HG03039 (cell line): ENCODE data around the gene CARD14.

Source experiments
- ATAC-seq: cut with Tn5 transposase; IDR thresholded peaks from one replicate; pipeline ENCODE4 v1.9.1; 2021; ENCODE audit warnings: mild to moderate bottlenecking, moderate library complexity; ENCODE audit not compliant: unreplicated experiment

The CARD14 gene

DNA sequence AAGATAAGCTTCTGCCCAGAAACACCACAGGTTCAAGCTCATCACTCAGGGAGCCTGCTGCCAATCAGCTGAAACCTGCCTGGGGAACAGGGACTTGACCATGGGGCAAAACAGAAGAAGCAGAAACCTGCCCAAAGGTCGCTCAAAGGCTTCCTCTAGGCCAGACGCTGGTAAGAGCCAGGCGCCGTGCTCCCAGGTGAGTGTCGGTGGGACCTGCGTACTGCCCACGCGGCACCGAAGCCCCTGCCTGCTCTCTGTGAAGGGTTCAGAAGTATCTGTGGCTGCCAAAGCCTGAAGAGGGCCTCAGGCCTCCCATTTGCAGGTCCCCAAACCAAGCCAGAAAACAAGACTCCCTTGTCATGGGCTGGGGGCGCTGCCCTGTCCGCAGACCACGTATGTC is 39.9 kb downstream of the CARD14 start:
- no peak for ATAC-seq

DNA sequence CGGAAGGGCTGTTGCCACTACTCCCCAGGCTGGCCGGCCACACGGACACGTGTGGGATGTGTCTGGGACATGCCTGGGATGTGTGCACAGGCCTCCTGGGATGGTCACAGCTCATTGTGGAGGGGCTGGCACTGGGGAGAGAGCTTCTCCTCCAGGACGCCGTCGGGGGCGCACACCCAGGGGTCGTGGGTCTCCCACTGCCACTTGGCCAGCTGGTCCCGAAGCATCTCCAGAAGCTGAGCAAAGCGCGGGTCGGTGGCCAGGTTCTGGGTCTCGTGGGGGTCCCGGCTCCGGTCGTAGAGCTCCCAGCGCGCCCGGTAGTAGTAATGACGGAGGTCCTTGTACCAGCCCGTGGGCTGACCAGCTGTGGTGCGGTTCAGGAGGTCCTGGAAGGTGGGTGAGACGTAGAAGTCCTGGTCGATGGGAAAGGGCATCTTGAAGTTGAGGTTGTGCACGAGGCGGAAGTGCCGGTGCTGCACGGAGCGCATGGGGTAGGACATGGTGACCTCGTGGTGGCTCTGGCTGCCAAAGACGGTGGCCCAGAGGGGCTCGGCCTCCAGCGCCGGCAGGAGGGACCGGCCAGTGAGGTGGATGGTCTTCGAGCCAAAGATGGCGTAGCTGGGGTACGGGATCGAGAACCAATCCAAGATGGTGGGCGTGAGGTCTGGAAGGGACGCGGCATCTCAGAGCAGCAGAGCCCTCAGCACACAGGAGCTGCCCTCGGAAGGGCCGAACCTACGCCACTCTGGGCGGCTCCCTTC is 40.7 kb downstream of the CARD14 start:
- ATAC-seq, result no peak

- ATAC-seq, result no peak
These were observed 42.3 kb downstream of the CARD14 start for GRCh38 chr17:80212109-80212508.

DNA sequence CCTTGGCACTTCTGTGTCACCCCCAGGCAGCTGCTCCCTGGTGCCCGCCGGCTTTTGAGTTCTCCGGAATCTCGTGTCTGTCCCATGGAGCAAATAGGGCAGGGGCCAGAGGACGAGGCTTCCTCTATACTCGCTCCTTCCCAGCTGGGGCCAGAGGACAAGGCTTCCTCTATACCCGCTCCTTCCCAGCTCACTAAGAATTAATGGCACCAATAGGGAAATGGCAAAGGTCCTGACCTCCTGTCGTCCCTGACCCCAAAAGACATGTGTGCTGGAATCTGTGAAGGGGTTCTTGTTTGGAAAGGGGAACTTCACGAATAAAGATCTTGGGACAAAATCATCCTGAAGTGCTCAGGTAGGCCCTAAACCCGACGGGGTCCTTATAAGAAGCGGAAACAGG is 42.7 kb downstream of the CARD14 start:
- no peak for ATAC-seq

DNA sequence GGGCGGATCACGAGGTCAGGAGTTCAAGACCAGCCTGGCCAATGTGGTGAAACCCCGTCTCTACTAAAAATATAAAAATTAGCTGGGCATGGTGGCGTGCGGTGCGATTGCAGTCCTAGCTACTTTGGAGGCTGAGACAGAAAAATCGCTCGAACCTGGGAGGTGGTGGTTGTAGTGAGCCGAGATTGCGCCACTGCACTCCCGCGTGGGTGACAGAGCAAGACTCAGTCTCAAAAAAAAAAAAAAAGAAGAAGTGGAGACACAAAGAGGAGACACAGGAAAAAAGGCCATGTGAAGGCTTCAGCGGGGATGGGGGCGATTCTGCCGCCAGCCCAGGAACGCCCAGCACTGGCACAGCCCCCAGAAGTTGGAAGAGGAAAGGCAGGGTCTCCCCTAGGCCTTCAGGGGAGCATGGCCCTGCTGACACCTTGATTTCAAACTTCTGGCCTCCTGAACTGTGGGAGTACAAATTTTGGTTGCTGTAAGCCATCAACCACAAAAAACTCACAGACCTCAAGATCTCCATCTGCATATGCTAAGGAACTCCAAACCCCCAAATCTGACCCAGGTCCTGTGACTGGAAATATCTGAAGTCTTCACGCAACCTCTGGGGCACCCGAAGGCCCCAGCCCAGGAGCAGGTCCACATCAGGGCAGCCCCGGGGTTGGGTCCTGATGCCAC is 43.3 kb downstream of the CARD14 start:
- ATAC-seq, result no peak

- no peak for ATAC-seq
These were observed 43.8 kb downstream of the CARD14 start for GRCh38 chr17:80213643-80213975.

DNA sequence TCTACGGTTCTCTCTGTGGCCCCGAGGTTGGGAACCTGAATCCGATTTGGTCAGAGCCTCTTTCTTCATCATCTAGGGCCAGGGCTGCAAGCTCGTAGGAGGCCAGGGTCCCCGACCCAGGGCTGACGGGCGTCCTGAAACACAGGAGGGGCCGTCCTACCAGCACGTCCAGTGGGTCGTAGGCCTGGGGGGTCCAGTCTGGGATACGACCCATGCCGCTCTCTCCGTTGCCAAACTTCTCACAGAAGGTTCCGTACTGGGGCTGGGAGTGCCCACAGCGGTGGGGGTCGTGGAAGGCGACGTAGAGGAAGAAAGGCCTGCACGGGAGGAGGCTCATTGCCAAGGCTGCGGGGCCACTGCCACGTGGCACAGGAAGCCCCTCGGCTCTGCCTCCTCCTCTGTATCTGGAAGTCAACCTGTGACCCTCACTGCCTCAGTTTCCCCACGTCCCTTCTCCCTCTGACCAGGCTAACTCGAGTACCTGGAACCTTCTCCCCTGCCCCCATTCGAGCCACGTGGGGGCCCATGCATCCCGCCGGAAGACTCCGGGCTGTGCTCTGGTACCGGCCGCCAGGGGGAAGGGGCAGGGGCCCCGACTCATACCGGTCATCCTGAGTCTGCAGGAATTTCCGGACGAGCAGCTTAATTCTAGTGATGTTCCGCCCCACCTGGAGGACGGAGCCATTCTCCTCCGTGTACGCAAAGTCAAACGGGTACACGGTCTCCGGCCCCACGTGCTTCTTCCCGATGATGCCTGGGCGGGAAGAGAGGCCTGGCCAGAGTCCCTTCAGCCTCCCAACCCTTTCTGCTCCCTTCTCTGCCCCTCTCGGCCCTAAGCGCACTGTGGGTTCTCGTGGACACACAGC is 44.4 kb downstream of the CARD14 start:
- ATAC-seq, result no peak

DNA sequence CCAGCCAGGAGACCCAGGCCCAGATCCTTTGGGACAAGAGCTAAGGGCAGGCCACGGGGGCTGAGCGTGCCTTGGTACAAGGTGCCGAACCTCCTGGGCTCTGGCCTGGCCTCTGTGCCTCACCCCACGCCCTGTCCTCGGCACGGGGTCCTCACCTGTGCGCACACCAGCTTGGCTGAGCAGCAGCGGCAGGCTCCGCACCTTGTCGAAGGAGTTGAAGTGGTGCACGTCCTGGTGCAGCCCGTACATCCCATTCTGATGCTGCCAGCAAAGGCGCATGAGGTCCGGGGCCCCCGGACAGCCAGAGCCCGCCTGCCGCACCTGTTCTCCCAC is 45.0 kb downstream of the CARD14 start:
- no peak for ATAC-seq

- ATAC-seq, result no peak
These were observed 46.9 kb downstream of the CARD14 start for GRCh38 chr17:80216473-80217456.

- no peak for ATAC-seq
These were observed 48.0 kb downstream of the CARD14 start for GRCh38 chr17:80217703-80218362.

DNA sequence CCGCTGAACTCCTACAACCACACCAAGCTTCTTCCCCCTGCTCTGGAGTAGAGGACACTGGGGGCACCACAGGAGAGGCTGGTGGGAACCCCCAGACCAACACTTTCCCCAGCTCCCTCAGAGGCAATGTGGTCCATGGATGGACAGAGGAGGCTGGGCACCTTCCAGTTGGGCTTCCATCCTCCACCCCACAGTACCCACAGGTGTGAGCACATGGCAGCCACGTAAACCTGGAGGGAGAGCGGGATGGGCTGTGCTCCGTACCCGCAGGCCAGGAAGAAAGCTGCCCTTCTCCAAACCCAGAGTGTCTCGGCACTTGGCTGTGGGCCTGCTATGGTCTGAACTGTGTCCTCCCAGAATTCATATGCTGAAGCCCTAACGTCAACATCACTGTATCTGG is 48.6 kb downstream of the CARD14 start:
- ATAC-seq, result no peak

DNA sequence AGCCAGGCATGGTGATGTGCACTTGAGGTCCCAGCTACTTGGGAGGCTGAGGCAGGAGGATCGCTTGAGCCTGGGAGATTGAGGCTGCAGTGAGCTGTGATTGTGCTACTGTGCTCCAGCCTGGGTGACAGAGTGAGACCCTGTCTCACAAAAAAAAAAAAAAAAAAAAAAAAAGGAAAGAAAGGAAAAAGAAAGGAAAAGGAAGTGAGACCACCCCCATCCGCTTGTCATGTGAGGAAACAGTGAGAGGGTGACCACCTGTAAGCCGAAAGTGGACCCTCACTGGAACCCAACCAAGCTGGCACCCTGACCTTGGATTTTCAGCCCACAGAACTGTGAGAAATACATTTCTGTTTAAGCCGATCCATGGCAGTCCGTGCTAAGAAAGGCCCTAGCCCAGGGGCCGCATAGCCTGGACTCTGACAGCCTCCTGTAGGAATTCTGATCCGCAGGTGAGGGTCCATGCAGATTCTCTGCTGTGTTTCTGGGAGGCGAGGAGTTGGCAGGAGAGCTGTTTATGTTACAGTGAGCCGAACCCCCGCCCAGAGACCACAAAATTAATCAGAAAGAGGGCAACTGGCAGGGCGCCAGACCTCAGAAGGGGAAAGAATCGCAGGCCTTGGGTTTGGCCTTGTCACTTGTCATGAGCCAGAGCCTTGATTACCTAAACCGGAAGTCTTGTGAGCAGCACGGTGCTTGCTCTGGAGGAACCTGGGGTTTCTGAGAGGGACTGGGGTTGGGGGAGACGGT is 49.4 kb downstream of the CARD14 start:
- peak; percentile 39 for ATAC-seq

GRCh38 chr17:80219763-80220053 is 49.9 kb downstream of the CARD14 start:
- ATAC-seq, result no peak

- ATAC-seq, result no peak
These were observed 50.4 kb downstream of the CARD14 start, which contains the start of the genes SGSH and SLC26A11 for GRCh38 chr17:80220054-80220735. SGSH (minus strand) TSS chr17:80220333; CDS start chr17:80220313, 20 bp downstream. SLC26A11 (plus strand) TSS chr17:80220427; CDS start chr17:80221561, 1,134 bp downstream.

DNA sequence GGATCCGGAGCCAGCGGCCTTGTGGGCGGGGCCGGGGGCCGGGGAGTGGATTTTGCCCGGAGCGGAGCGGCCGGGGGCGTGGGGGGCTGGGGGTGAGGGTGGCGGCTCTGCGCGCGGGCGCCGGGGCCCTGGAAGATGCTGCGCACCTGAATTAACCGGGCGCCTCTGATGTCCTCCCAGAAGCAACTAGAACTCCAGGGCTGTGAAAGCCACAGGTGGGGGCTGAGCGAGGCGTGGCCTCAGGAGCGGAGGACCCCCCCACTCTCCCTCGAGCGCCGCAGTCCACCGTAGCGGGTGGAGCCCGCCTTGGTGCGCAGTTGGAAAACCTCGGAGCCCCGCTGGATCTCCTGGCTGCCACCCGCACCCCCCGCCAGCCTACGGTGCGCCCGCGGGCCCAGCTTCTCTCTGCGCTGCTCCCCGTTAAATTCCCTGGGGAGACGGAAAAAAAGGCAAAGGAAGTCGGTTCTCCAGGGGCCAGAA is 50.9 kb downstream of the CARD14 start:
- no peak for ATAC-seq

DNA sequence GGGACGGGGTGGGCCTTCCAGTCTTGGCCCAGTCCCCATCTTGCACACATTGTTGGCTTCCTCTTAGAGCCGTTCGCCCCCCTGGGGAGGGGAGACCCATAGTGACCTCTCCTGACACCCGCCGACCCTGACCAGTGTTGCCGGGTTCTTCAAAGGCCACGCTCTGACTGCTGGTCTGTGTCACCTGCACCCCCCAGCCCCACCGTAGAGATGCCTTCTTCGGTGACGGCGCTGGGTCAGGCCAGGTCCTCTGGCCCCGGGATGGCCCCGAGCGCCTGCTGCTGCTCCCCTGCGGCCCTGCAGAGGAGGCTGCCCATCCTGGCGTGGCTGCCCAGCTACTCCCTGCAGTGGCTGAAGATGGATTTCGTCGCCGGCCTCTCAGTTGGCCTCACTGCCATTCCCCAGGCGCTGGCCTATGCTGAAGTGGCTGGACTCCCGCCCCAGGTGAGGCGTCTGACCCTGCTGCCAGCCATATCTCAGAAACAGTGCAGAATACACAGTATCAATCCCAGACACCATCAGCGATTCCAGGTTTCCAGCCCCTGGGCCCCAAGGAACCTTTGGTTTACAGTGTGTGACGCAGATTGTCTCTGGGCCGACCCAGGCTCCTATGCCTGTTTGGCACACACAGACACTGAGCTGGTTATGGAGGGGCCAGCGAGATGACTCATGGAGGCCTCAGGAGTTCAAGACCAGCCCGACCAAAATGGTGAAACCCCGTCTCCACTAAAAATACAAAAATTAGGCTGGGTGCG is 51.7 kb downstream of the CARD14 start:
- no peak for ATAC-seq

DNA sequence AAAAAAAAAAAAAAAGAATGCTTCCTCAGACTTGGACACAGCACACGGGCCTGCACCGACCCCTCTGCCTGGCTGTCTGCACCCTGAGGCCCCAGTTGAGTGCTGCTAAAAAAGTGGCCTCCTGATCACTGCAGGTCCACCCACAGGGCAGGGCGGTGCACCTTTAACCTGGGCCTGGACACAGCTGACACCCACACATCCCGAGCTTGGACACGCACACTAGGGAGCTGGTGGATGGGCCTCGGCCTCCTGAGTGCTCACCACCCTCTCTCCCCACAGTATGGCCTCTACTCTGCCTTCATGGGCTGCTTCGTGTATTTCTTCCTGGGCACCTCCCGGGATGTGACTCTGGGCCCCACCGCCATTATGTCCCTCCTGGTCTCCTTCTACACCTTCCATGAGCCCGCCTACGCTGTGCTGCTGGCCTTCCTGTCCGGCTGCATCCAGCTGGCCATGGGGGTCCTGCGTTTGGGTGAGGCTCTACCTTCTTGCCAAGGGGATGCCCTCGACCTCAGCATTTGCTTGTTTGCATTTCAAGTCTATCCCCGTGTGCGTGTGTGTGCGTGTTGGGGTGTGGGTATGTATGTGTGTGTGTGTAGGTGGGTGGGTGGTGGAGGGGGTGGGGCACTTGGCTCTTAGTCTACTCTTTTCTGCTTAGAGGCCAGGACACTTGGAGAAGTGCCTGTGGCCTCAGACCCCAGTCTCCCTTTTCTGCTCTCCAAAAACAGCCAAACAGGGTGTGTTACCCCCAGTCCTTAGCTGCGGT is 52.7 kb downstream of the CARD14 start:
- ATAC-seq, result no peak
